ENCODE measurements around the gene GPR37L1. TPM values are rescaled to one million over a fixed set of nuclear protein-coding genes. Genes with fewer than 3 reads are reported as not detected.

Gene GPR37L1
- total RNA-seq, 6 experiments from 2014 or later, result 0.12 to 0.49 (median 0.12) TPM; not detected in 2

DNA sequence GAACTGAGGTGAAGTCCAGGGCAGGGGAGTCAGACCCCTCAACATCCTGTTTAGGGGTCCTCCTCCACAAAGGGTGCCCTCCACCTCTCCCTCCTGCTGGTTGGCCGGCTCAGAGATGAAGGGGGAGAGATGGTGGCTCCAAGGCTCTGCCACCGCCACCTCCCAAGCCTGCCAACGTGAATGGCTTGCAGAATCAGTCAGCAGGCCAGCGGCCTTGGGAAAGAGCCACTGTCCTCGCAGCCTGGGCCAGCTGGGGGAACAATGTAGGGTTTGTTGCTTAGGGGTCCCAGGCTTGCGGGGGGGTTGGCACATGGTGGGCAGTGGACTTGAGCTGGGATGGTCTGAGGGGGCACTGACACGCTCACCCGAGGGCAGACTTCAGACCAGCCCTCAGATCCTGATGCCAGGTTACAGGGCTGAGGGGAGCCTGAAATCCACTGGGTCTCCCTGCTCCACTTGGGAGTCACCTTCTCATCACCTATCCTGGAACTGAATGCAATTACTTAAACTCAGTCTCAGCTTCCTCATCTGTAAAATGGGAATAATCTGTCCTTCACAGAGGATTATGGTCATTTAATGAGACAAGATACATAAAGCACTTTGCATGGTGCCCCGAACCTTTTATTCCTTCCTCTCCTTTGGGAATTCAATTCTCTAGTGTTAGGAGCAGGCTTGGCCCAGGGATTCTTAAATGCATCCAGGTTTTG, 8.3 kb downstream of the GPR37L1 start:
- 72% methylated on average over 4 of the region's 9 CpGs for WGBS (ENCODE audit: insufficient coverage, low coverage, low lambda C conversion rate, missing lambda C conversion rate)
- no peaks in the 10 kb centered on the region for H3K9me3 ChIP-seq
- TF ChIP-seq, protein P1, sequence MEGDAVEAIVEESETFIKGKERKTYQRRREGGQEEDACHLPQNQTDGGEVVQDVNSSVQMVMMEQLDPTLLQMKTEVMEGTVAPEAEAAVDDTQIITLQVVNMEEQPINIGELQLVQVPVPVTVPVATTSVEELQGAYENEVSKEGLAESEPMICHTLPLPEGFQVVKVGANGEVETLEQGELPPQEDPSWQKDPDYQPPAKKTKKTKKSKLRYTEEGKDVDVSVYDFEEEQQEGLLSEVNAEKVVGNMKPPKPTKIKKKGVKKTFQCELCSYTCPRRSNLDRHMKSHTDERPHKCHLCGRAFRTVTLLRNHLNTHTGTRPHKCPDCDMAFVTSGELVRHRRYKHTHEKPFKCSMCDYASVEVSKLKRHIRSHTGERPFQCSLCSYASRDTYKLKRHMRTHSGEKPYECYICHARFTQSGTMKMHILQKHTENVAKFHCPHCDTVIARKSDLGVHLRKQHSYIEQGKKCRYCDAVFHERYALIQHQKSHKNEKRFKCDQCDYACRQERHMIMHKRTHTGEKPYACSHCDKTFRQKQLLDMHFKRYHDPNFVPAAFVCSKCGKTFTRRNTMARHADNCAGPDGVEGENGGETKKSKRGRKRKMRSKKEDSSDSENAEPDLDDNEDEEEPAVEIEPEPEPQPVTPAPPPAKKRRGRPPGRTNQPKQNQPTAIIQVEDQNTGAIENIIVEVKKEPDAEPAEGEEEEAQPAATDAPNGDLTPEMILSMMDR (IDR thresholded peaks at IDR 0.05), result no peak
- peak; percentile 12 for TF ChIP-seq POLR2A (IDR thresholded peaks at IDR 0.05)
- peaks cover 0 to 19% (median 7%) of the 10 kb centered on the region in 4 donors for H3K4me1 ChIP-seq
- ATAC-seq (no peak), DNase-seq (no peak)
- no peak overlapping the region for H3K4me3 ChIP-seq
- intact Hi-C loops (cut with DNase I), result loop anchor here in 1 of 2 donors (5.0 kb wide), 1 partner anchor 129 kb away; no protein-coding TSS in a partner anchor
- H3K27me3 ChIP-seq, result no peaks in the 10 kb centered on the region
- no peak overlapping the region for H3K27ac ChIP-seq
- H3K36me3 ChIP-seq, result peaks cover 4 to 26% (median 14%) of the 10 kb centered on the region in 4 donors

DNA sequence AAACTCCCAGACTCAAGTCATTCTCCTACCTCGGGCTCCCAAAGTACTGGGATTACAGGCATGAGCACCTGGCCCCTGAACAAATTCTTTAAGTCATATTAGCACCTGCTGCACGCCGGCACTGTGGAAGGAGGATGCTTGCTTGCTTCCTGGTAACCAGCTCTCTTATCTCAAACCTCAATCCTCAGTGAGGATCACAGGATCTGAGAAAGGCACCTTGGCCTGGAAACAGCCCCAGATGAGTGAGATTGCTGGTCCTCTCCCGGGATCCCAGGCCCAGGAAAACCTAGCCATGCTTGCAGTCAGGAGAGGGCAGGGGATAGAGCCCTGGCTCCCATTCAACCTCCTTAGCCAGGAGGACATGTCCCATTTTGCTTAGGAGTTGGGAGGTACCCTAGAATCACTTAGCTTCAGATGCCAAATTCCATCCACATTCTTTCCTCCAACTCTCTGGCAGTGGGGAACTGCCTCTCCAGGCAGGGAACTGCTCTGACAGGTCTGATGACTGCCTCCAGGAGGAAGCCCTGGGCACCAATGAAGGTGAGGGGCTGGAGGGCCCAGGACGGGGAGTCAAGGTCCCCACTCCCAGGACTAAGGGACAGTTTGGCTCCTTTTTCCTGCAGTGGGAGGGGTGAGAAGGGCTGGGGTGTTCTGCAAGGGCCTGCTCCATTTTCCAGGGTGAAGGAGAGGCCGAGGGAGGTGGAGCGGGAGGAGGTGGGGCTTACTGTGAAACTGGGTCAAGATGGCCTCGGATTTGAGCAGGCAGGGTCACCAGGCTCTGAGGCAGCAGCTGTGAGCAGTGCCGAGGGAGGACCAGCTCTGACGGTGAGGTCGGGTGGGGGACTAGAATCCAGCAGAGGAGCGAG, 9.5 kb downstream of the GPR37L1 start:
- no peak overlapping the region for H3K4me3 ChIP-seq
- TF ChIP-seq, protein P1 (IDR thresholded peaks at IDR 0.05), result no peak
- no peak for TF ChIP-seq POLR2A (IDR thresholded peaks at IDR 0.05)
- intact Hi-C loops (cut with DNase I), result loop anchor here in 1 of 2 donors (5.0 kb wide), 1 partner anchor 130 kb away; no protein-coding TSS in a partner anchor
- H3K36me3 ChIP-seq, result peaks cover 4 to 36% (median 14%) of the 10 kb centered on the region in 4 donors
- no peak overlapping the region for H3K27ac ChIP-seq
- no peaks in the 10 kb centered on the region for H3K27me3 ChIP-seq
- ATAC-seq (peak in 1 of 4 donors; percentile 4), DNase-seq (no peak)
- H3K9me3 ChIP-seq, result no peaks in the 10 kb centered on the region
- WGBS (ENCODE audit: insufficient coverage, low coverage, low lambda C conversion rate, missing lambda C conversion rate), result 78% methylated on average over 10 of the region's 12 CpGs
- peaks cover 0 to 19% (median 7%) of the 10 kb centered on the region in 4 donors for H3K4me1 ChIP-seq

DNA sequence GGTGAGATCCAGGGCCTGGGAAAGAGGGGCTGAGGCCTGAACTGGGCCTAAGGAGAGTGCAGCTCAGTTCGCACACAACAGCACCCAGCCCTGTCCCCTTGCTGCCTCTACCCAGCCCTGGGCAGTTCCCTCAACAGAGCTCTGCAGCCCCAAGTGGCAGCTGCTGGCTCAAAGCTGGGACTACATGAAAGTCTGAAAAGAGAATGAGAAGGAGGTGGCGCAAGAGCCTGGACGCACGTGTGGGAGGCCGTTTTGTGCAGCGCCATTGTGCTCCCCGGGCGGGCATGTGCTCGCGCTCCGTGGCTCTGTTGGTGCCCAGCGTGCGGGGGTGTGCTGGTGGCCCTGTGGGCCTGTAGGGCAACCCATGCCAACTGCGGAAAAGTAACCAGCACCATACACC, 10.3 kb downstream of the GPR37L1 start:
- Histone ChIP-seq H3K36me3 (peaks cover 4 to 43% (median 18%) of the 10 kb centered on the region in 4 donors), H3K9me3 (no peaks in the 10 kb centered on the region), H3K27me3 (no peaks in the 10 kb centered on the region), H3K4me1 (peaks cover 0 to 19% (median 7%) of the 10 kb centered on the region in 4 donors), H3K4me3 (no peak overlapping the region), H3K27ac (no peak overlapping the region)
- no peak for ATAC-seq
- intact Hi-C loops (cut with DNase I), result loop anchor here in 1 of 2 donors (5.0 kb wide), 1 partner anchor 131 kb away; no protein-coding TSS in a partner anchor
- WGBS (ENCODE audit: insufficient coverage, low coverage, low lambda C conversion rate, missing lambda C conversion rate), result 52% methylated on average over 7 of the region's 14 CpGs
- DNase-seq, result no peak
- no peak for TF ChIP-seq POLR2A (IDR thresholded peaks at IDR 0.05)
- TF ChIP-seq, protein P1 (IDR thresholded peaks at IDR 0.05), result no peak

DNA sequence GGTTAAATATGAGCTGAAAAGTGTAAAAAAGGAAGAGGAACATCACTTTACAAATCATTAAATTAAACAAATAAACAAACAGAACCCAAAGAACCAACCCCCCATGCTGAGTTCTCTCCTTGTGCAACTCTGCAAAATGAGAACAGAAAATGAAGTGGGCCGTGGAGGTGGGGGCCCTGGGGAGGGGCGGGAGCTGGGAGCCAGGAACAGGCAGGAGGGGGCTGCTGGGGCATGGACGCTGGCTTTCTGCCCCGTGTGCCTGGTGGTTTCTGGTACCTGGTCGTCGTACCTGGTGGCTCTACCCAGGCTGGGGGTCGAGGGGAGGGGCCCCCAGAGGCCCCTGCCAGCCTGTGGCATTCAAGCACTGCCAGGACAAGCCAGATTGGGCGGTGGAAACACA, 10.8 kb downstream of the GPR37L1 start:
- intact Hi-C loops (cut with DNase I), result loop anchor here in 1 of 2 donors (5.0 kb wide), 1 partner anchor 131 kb away; no protein-coding TSS in a partner anchor
- Histone ChIP-seq H3K4me1 (peaks cover 0 to 19% (median 7%) of the 10 kb centered on the region in 4 donors), H3K27me3 (no peaks in the 10 kb centered on the region), H3K36me3 (peaks cover 4 to 43% (median 18%) of the 10 kb centered on the region in 4 donors), H3K4me3 (no peak overlapping the region), H3K27ac (no peak overlapping the region), H3K9me3 (no peaks in the 10 kb centered on the region)
- TF ChIP-seq, protein P1 (IDR thresholded peaks at IDR 0.05), result no peak
- TF ChIP-seq POLR2A (IDR thresholded peaks at IDR 0.05), result no peak
- DNase-seq, result no peak
- 49% methylated on average over 4 of the region's 8 CpGs for WGBS (ENCODE audit: insufficient coverage, low coverage, low lambda C conversion rate, missing lambda C conversion rate)
- no peak for ATAC-seq

Measured in right lobe of liver (tissue), 6 donors.